ENCODE data around the gene RTEL1.
A peak's percentile ranks its signal among the peaks of the same experiment; 100 is the strongest.
"Not testable (repeated sequence)": the region's sequence is repeated elsewhere in the genome, so short reads cannot be mapped to it uniquely, and the experiment has no call there.

RTEL1 gene

GRCh38 chr20:63671695-63672094, 13.6 kb downstream of the RTEL1 start:
- not testable (repeated sequence) for DNase-seq (ENCODE audit: low read depth in 3 of 3)

GRCh38 chr20:63672666-63673065, 14.6 kb downstream of the RTEL1 start:
- no peak for DNase-seq (ENCODE audit: low read depth in 3 of 3)

GRCh38 chr20:63673951-63674350, 15.8 kb downstream of the RTEL1 start:
- DNase-seq (ENCODE audit: low read depth in 3 of 3), result no peak

GRCh38 chr20:63675681-63676368, 17.7 kb downstream of the RTEL1 start:
- DNase-seq (ENCODE audit: low read depth in 3 of 3), result no peak

- no peak for DNase-seq (ENCODE audit: low read depth in 3 of 3)
Observed at GRCh38 chr20:63678071-63678470, 20.0 kb downstream of the RTEL1 start.

- DNase-seq (ENCODE audit: low read depth in 3 of 3), result no peak
Observed at GRCh38 chr20:63678667-63679465, 20.8 kb downstream of the RTEL1 start.

GRCh38 chr20:63679799-63680305, 21.7 kb downstream of the RTEL1 start:
- no peak for DNase-seq (ENCODE audit: low read depth in 3 of 3)

GRCh38 chr20:63680427-63680826, 22.3 kb downstream of the RTEL1 start:
- no peak for DNase-seq (ENCODE audit: low read depth in 3 of 3)

- no peak for DNase-seq (ENCODE audit: low read depth in 3 of 3)
Observed at GRCh38 chr20:63680857-63681608, 22.9 kb downstream of the RTEL1 start.

- DNase-seq (ENCODE audit: low read depth in 3 of 3), result no peak
Observed at GRCh38 chr20:63681609-63682142, 23.6 kb downstream of the RTEL1 start.

- DNase-seq (ENCODE audit: low read depth in 3 of 3), result no peak
Observed at GRCh38 chr20:63682384-63683139, 24.4 kb downstream of the RTEL1 start.

- DNase-seq (ENCODE audit: low read depth in 3 of 3), result no peak
Observed at GRCh38 chr20:63685269-63686026, 27.3 kb downstream of the RTEL1 start.

- no peak for DNase-seq (ENCODE audit: low read depth in 3 of 3)
Observed at GRCh38 chr20:63686094-63686491, 28.0 kb downstream of the RTEL1 start.

- peak in 2 of 3 donors; percentile 51 to 53 for DNase-seq (ENCODE audit: low read depth in 3 of 3)
Observed at GRCh38 chr20:63686492-63687321, 28.6 kb downstream of the RTEL1 start.

GRCh38 chr20:63687419-63688178, 29.5 kb downstream of the RTEL1 start:
- DNase-seq (ENCODE audit: low read depth in 3 of 3), result no peak

GRCh38 chr20:63688228-63689045, 30.3 kb downstream of the RTEL1 start:
- DNase-seq (ENCODE audit: low read depth in 3 of 3), result no peak

GRCh38 chr20:63689046-63690002, 31.2 kb downstream of the RTEL1 start:
- no peak for DNase-seq (ENCODE audit: low read depth in 3 of 3)

Data from stimulated activated CD4-positive, alpha-beta T cell treated with anti-CD3 and anti-CD28 coated beads, TNF-alpha, amount 100 ng/mL, for 48 hours (primary cell).